Liver (tissue), 9 donors: ENCODE data around the gene APRT. TPM values are rescaled to one million over a fixed set of nuclear protein-coding genes. Genes with fewer than 3 reads are reported as not detected.

Experiments used
- DNase-seq: peaks from one replicate; pipeline ENCODE4 v3.0.0-alpha.2; 2017; ENCODE audit warnings: low spot score
- H3K27ac ChIP-seq, 2 donors: one replicate each; pipeline ENCODE4 v1.7.0; 2013; ENCODE audit warnings: inconsistent platforms in 2 of 2, low read length in 2 of 2, control low read depth in 1 of 2, low read depth in 1 of 2, mild to moderate bottlenecking in 1 of 2
- H3K27me3 ChIP-seq, 4 donors: one replicate each; pipeline versions ENCODE4 v1.6.1 to v1.7.0; 2013; ENCODE audit warnings: low read length in 3 of 4, inconsistent platforms in 1 of 4, mild to moderate bottlenecking in 1 of 4, moderate library complexity in 1 of 4; ENCODE audit not compliant: control insufficient read depth in 4 of 4, insufficient read depth in 4 of 4
- H3K36me3 ChIP-seq, 4 donors: one replicate each; pipeline versions ENCODE4 v1.6.1 to v1.7.0; 2013; ENCODE audit warnings: low read length in 3 of 4, mild to moderate bottlenecking in 3 of 4, low read depth in 1 of 4, moderate library complexity in 1 of 4; ENCODE audit not compliant: control insufficient read depth in 4 of 4, insufficient read depth in 3 of 4
- H3K4me1 ChIP-seq, 4 donors: one replicate each; pipeline versions ENCODE4 v1.6.1 to v1.7.0; 2013; ENCODE audit warnings: low read length in 3 of 4, mild to moderate bottlenecking in 3 of 4, moderate library complexity in 1 of 4; ENCODE audit not compliant: control insufficient read depth in 4 of 4, insufficient read depth in 4 of 4
- H3K4me3 ChIP-seq, 3 donors: one replicate each; pipeline versions ENCODE4 v1.6.1 to v1.7.0; 2013; ENCODE audit warnings: low read length in 3 of 3, control low read depth in 1 of 3, low read depth in 1 of 3, mild to moderate bottlenecking in 1 of 3
- H3K9ac ChIP-seq, 2 donors: one replicate each; pipeline ENCODE4 v1.7.0; 2013; ENCODE audit warnings: low read length in 2 of 2, mild to moderate bottlenecking in 2 of 2, moderate library complexity in 2 of 2, control low read depth in 1 of 2, low read depth in 1 of 2
- H3K9me3 ChIP-seq, 4 donors: one replicate each; pipeline versions ENCODE4 v1.6.1 to v1.7.0; 2013; ENCODE audit warnings: low read length in 3 of 4; ENCODE audit not compliant: control insufficient read depth in 4 of 4
- EGR1 ChIP-seq, 2 donors: IDR thresholded peaks; 2 replicates each; pipeline ENCODE4 v1.6.1; 2016 to 2018; ENCODE audit warnings: antibody characterized with exemption in 2 of 2, low read depth in 2 of 2
- FOXA1 ChIP-seq: IDR thresholded peaks from 2 replicates; pipeline ENCODE4 v1.6.1; 2016; ENCODE audit warnings: antibody characterized with exemption
- FOXA2 ChIP-seq: IDR thresholded peaks from 2 replicates; pipeline ENCODE4 v1.6.1; 2016; ENCODE audit warnings: antibody characterized with exemption
- GABPA ChIP-seq, 2 donors: IDR thresholded peaks in 1 of 2; conservative IDR thresholded peaks in 1 of 2; 2 replicates each; pipeline ENCODE4 v1.6.1; 2016; ENCODE audit warnings: antibody characterized with exemption in 2 of 2, mild to moderate bottlenecking in 1 of 2, moderate library complexity in 1 of 2
- HNF4A ChIP-seq, 2 donors: conservative IDR thresholded peaks; 2 replicates each; pipeline ENCODE4 v1.6.1; 2016; ENCODE audit warnings: antibody characterized with exemption in 2 of 2, mild to moderate bottlenecking in 2 of 2
- HNF4G ChIP-seq: IDR thresholded peaks from 2 replicates; pipeline ENCODE4 v1.6.1; 2016; ENCODE audit warnings: antibody characterized with exemption
- JUND ChIP-seq, 2 donors: IDR thresholded peaks; 2 replicates each; pipeline ENCODE4 v1.6.1; 2016; ENCODE audit warnings: antibody characterized with exemption in 2 of 2
- NR2F2 ChIP-seq: IDR thresholded peaks from 2 replicates; pipeline ENCODE4 v1.6.1; 2016; ENCODE audit warnings: antibody characterized with exemption
- RAD21 ChIP-seq, 2 donors: IDR thresholded peaks; 2 replicates each; pipeline ENCODE4 v1.6.1; 2016; ENCODE audit warnings: antibody characterized with exemption in 2 of 2, mild to moderate bottlenecking in 2 of 2
- SP1 ChIP-seq: IDR thresholded peaks from 2 replicates; pipeline ENCODE4 v1.6.1; 2018; ENCODE audit warnings: antibody characterized with exemption, mild to moderate bottlenecking
- TAF1 ChIP-seq: conservative IDR thresholded peaks from 2 replicates; pipeline ENCODE4 v1.6.1; 2016; ENCODE audit warnings: antibody characterized with exemption, mild to moderate bottlenecking
- YY1 ChIP-seq: IDR thresholded peaks from 2 replicates; pipeline ENCODE4 v1.6.1; 2016; ENCODE audit warnings: antibody characterized with exemption, mild to moderate bottlenecking
- WGBS: extraction: QIAGEN DNeasy Blood & Tissue Kit; methylation state at CpG from one replicate; pipeline ENCODE4 v1.1.7; 2013; 5-methylcytosine and 5-hydroxymethylcytosine counted together
- polyA plus RNA-seq, 2 donors: library from polyadenylated mRNA; stranded (reverse) in 1 of 2; unstranded in 1 of 2; fragments of 200-250 nt in 1 of 2; fragments of >200 nt in 1 of 2; fragmentation: Nextera tagmentation in 1 of 2; extraction: Ambion mirVana in 1 of 2; gene quantifications; one replicate each; pipeline versions ENCODE4 v1.2.1 to v1.2.3, GENCODE V29; 2013 to 2015
- total RNA-seq, 2 donors: library from RNA; depleted of rRNA; stranded (reverse); fragments of >200 nt; gene quantifications; one replicate each; pipeline ENCODE4 v1.2.3, GENCODE V29; 2014
- TF ChIP-seq, protein P1 (sequence below): IDR thresholded peaks from 2 replicates; pipeline ENCODE4 v1.6.1; 2016; ENCODE audit warnings: antibody characterized with exemption, mild to moderate bottlenecking
- TF ChIP-seq, protein P2 (sequence below): fragments of 150-350 bp; IDR thresholded peaks from 2 replicates; pipeline ENCODE4 v1.5.1; 2017; ENCODE audit warnings: improper control_type of control experiment, low read depth, low read length; ENCODE audit not compliant: missing input control
- TF ChIP-seq, protein P3 (sequence below): IDR thresholded peaks from 2 replicates; pipeline ENCODE4 v1.6.1; 2016; ENCODE audit warnings: antibody characterized with exemption
- TF ChIP-seq, protein P4 (sequence below): IDR thresholded peaks from 2 replicates; pipeline ENCODE4 v1.6.1; 2016; ENCODE audit warnings: antibody characterized with exemption
- donor health status: healthy.
- donor health status: healthy.
- donor health status: healthy.
- donor health status: healthy.
- donor health status: healthy.

Gene APRT
- total and polyA plus RNA-seq, 4 donors = 27.9 to 160 (median 94.4) TPM

DNA sequence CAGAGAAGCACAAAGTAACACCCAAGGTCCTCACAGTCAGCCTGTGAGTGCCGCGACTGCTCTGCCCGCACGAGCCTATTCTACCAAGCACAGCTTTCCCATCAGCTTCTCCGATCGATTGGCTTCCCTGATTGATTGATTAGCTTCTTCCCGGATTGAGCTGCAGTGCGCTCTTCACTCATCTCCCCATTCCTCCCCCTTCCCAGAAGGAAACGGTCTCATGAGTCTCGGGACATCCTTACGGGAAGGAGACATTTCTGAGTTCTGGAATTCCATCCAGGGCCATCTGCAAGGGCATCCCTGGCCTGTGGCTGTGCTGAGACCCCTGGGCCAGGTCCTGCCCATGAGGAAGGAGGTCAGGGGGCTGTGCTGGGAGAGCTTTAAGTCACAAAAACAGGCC, 44.8 kb downstream of the APRT start (continued):
- TF ChIP-seq, protein P1, sequence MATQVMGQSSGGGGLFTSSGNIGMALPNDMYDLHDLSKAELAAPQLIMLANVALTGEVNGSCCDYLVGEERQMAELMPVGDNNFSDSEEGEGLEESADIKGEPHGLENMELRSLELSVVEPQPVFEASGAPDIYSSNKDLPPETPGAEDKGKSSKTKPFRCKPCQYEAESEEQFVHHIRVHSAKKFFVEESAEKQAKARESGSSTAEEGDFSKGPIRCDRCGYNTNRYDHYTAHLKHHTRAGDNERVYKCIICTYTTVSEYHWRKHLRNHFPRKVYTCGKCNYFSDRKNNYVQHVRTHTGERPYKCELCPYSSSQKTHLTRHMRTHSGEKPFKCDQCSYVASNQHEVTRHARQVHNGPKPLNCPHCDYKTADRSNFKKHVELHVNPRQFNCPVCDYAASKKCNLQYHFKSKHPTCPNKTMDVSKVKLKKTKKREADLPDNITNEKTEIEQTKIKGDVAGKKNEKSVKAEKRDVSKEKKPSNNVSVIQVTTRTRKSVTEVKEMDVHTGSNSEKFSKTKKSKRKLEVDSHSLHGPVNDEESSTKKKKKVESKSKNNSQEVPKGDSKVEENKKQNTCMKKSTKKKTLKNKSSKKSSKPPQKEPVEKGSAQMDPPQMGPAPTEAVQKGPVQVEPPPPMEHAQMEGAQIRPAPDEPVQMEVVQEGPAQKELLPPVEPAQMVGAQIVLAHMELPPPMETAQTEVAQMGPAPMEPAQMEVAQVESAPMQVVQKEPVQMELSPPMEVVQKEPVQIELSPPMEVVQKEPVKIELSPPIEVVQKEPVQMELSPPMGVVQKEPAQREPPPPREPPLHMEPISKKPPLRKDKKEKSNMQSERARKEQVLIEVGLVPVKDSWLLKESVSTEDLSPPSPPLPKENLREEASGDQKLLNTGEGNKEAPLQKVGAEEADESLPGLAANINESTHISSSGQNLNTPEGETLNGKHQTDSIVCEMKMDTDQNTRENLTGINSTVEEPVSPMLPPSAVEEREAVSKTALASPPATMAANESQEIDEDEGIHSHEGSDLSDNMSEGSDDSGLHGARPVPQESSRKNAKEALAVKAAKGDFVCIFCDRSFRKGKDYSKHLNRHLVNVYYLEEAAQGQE = no peak
- no peak for TF ChIP-seq HNF4G
- no peak for TF ChIP-seq HNF4A (conservative IDR thresholded peaks at IDR 0.05)
- TF ChIP-seq, protein P2, sequence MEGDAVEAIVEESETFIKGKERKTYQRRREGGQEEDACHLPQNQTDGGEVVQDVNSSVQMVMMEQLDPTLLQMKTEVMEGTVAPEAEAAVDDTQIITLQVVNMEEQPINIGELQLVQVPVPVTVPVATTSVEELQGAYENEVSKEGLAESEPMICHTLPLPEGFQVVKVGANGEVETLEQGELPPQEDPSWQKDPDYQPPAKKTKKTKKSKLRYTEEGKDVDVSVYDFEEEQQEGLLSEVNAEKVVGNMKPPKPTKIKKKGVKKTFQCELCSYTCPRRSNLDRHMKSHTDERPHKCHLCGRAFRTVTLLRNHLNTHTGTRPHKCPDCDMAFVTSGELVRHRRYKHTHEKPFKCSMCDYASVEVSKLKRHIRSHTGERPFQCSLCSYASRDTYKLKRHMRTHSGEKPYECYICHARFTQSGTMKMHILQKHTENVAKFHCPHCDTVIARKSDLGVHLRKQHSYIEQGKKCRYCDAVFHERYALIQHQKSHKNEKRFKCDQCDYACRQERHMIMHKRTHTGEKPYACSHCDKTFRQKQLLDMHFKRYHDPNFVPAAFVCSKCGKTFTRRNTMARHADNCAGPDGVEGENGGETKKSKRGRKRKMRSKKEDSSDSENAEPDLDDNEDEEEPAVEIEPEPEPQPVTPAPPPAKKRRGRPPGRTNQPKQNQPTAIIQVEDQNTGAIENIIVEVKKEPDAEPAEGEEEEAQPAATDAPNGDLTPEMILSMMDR = no peak
- no peak for TF ChIP-seq EGR1 (IDR thresholded peaks at IDR 0.05; ENCODE audit: low read depth in 2 of 2)

DNA sequence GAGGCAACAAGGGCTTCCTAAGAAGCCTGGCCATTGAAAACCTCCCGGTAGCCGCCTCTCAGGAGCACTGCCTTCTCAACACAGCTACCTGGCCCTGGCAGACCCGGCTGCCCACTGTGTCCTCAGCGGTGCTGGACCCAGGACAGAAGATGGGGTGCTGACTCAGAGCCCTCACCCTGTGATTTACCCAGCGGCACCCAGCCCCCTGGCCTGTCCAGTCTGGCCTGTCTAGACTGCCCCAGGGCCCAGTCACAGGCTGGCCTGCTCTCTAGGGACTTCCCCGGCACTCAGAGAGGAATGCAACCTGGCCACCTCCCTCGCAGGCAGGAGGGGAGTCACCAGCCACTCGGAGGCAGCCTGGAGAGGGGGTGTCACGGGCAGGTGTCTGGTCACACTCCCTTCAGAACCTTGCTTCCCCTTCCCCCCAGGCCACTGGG, 46.8 kb downstream of the APRT start:
- Histone ChIP-seq H3K27ac (no peak overlapping the region), H3K4me1 (peaks cover 36 to 62% (median 53%) of the 10 kb centered on the region in 4 donors), H3K9ac (no peak overlapping the region), H3K36me3 (peaks cover 0 to 3% (median 0%) of the 10 kb centered on the region in 4 donors), H3K9me3 (no peaks in the 10 kb centered on the region), H3K27me3 (no peaks in the 10 kb centered on the region), H3K4me3 (no peak overlapping the region)
- DNase-seq = no peak
- 78% methylated on average over 9 of the region's 9 CpGs for WGBS
- TF ChIP-seq SP1 (no peak), TAF1 (no peak)

DNA sequence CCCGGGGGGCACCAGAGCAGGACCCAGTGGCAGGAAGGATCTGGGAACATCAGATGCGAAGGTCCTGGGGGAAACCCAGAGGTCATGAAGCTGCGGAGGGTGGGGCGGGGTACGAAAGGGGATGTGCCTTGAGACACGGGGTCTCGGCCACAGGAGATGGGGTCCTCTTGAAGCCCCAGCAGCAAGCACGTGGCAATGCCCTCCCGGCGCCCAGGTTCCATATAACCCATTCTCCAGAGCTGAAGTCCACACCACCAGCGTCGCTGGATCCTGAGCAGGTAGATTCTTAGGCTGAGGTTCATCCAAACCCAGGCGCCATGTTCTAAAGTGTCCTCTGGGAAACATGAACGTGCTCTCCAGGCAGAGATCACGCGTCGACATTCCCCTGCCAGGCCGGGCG, 47.6 kb downstream of the APRT start:
- no peak overlapping the region for H3K27ac ChIP-seq
- H3K4me1 ChIP-seq = peaks cover 43 to 71% (median 61%) of the 10 kb centered on the region in 4 donors
- no peaks in the 10 kb centered on the region for H3K9me3 ChIP-seq
- peaks cover 0 to 3% (median 0%) of the 10 kb centered on the region in 4 donors for H3K36me3 ChIP-seq
- no peak overlapping the region for H3K9ac ChIP-seq
- no peak for TF ChIP-seq SP1
- no peak overlapping the region for H3K4me3 ChIP-seq
- no peaks in the 10 kb centered on the region for H3K27me3 ChIP-seq
- DNase-seq = no peak
- WGBS = 96% methylated on average over 19 of the region's 19 CpGs

DNA sequence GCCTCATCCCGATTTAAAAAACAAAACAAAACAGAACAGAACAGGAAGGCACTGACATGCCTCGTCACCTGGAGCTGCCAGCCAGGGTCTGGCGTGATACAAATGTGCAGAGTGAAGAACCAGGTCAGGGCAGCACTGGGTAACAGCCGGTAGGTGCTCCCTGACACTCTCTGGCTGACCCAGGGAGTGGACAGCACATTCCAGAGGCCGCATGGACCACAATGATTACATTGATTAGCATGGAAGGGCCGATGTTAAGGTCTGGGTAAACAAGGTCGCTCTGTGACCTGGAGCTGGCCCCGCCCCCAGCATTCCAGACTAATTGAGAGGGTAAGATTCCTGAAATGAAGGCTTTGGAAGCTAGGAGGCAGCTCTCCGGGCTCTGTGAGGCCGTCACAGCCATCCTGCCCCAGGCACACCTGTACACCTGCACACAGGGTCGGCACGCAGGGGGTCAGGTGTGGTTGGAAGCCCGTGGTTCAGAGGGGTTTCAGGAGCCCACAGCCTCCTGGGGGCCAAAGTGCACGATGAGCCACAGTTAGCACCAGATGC, 48.1 kb downstream of the APRT start:
- H3K9ac ChIP-seq = no peak overlapping the region
- DNase-seq = no peak
- peak overlapping the region; percentile 51 to 52 for H3K27ac ChIP-seq
- TF ChIP-seq JUND (IDR thresholded peaks at IDR 0.05) (no peak), TAF1 (no peak), FOXA1 (peak; percentile 76), YY1 (peak; percentile 24), FOXA2 (peak; percentile 75), EGR1 (IDR thresholded peaks at IDR 0.05; ENCODE audit: low read depth in 2 of 2) (no peak), RAD21 (IDR thresholded peaks at IDR 0.05) (peak in 1 of 2 donors; percentile 23), NR2F2 (peak; percentile 78), HNF4A (conservative IDR thresholded peaks at IDR 0.05) (peak in 1 of 2 donors; percentile 79), GABPA (IDR thresholded peaks at IDR 0.05 in 1 of 2, conservative IDR thresholded peaks at IDR 0.05 in 1 of 2) (no peak)
- TF ChIP-seq, protein P3, sequence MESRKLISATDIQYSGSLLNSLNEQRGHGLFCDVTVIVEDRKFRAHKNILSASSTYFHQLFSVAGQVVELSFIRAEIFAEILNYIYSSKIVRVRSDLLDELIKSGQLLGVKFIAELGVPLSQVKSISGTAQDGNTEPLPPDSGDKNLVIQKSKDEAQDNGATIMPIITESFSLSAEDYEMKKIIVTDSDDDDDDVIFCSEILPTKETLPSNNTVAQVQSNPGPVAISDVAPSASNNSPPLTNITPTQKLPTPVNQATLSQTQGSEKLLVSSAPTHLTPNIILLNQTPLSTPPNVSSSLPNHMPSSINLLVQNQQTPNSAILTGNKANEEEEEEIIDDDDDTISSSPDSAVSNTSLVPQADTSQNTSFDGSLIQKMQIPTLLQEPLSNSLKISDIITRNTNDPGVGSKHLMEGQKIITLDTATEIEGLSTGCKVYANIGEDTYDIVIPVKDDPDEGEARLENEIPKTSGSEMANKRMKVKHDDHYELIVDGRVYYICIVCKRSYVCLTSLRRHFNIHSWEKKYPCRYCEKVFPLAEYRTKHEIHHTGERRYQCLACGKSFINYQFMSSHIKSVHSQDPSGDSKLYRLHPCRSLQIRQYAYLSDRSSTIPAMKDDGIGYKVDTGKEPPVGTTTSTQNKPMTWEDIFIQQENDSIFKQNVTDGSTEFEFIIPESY = no peak
- TF ChIP-seq, protein P4, sequence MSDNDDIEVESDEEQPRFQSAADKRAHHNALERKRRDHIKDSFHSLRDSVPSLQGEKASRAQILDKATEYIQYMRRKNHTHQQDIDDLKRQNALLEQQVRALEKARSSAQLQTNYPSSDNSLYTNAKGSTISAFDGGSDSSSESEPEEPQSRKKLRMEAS = no peak

More for the DNA sequence above, 48.1 kb downstream of the APRT start:
- H3K27me3 ChIP-seq = no peaks in the 10 kb centered on the region
- no peaks in the 10 kb centered on the region for H3K9me3 ChIP-seq
- WGBS = 43% methylated on average over 14 of the region's 14 CpGs
- H3K4me1 ChIP-seq = peaks cover 44 to 76% (median 64%) of the 10 kb centered on the region in 4 donors
- peaks cover 0 to 3% (median 0%) of the 10 kb centered on the region in 4 donors for H3K36me3 ChIP-seq
- no peak overlapping the region for H3K4me3 ChIP-seq
